NCI-H187 treated with DMSO at 0.1 percent for 48 hours (cell line): ENCODE data around the gene ATG12.

Experiments used
- DNase-seq: peaks from one replicate; lab custom pipeline; 2025; lab: John Stamatoyannopoulos, UW

ATG12 gene

GRCh38 chr5:115806986-115807653 lies 34.2 kb downstream of the ATG12 start:
- DNase-seq: no peak

- DNase-seq: no peak
Measured at GRCh38 chr5:115801984-115802383, 39.4 kb downstream of the ATG12 start.

GRCh38 chr5:115801152-115801551 lies 40.2 kb downstream of the ATG12 start:
- no peak for DNase-seq

- no peak for DNase-seq
Measured at GRCh38 chr5:115800108-115800507, 41.3 kb downstream of the ATG12 start.

GRCh38 chr5:115798252-115798651 lies 43.1 kb downstream of the ATG12 start:
- DNase-seq: no peak

GRCh38 chr5:115796656-115797055 lies 44.7 kb downstream of the ATG12 start:
- DNase-seq: no peak

- DNase-seq: no peak
Measured at GRCh38 chr5:115795700-115796099, 45.7 kb downstream of the ATG12 start.

GRCh38 chr5:115788440-115788839 lies 52.9 kb downstream of the ATG12 start:
- DNase-seq: no peak

- DNase-seq: no peak
Measured at GRCh38 chr5:115787426-115787825, 53.9 kb downstream of the ATG12 start.

- DNase-seq: no peak
Measured at GRCh38 chr5:115785381-115786065, 55.8 kb downstream of the ATG12 start.

- no peak for DNase-seq
Measured at GRCh38 chr5:115778417-115778816, 62.9 kb downstream of the ATG12 start.
